GM12872 (cell line): ENCODE data around the gene TMEM117.

Experiments
- TF ChIP-seq, protein P1 (sequence below): IDR thresholded peaks from 3 replicates; pipeline ENCODE4 v1.5.1; 2011; ENCODE audit warnings: low read depth, mild to moderate bottlenecking, low read length, moderate library complexity; ENCODE audit not compliant: insufficient read depth

TMEM117 gene

DNA sequence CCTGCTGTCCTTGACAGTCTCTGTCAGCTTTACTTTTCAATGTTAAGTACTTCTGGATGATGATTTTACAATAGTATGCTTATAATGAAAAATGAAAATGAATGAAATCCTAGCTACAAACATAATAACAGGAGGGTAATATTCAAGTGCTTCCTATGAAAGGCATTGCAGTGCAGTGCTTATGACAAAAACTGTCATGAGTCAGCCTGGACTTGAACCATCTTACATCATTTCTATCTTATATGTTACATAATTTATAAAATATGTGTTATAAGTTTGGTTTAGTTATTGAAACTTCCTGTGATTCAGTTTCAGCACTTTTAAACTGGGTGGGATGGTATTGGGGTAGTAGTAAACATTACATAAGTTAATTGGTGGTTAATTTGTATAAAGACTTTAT lies 451.7 kb downstream of the TMEM117 start:
- TF ChIP-seq, protein P1, sequence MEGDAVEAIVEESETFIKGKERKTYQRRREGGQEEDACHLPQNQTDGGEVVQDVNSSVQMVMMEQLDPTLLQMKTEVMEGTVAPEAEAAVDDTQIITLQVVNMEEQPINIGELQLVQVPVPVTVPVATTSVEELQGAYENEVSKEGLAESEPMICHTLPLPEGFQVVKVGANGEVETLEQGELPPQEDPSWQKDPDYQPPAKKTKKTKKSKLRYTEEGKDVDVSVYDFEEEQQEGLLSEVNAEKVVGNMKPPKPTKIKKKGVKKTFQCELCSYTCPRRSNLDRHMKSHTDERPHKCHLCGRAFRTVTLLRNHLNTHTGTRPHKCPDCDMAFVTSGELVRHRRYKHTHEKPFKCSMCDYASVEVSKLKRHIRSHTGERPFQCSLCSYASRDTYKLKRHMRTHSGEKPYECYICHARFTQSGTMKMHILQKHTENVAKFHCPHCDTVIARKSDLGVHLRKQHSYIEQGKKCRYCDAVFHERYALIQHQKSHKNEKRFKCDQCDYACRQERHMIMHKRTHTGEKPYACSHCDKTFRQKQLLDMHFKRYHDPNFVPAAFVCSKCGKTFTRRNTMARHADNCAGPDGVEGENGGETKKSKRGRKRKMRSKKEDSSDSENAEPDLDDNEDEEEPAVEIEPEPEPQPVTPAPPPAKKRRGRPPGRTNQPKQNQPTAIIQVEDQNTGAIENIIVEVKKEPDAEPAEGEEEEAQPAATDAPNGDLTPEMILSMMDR = no peak

DNA sequence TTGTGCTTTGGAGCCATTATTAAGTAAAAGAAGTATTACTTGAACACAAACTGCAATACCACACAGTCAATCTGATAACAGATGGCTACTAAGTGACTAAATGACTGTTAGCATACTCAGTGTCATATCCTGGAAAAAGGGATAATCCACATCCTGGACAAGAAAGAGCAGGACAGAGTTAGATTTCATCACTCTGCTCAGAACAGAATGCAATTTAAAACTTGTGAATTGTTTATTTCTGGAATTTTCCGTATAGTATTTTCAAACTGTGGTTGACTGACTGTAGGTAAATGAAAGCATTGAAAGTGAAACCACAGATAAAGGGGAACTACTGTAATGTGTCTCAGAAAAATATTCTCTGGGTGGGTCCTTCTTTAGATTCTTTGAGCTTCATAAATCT lies 458.8 kb downstream of the TMEM117 start:
- TF ChIP-seq, protein P1 = no peak

DNA sequence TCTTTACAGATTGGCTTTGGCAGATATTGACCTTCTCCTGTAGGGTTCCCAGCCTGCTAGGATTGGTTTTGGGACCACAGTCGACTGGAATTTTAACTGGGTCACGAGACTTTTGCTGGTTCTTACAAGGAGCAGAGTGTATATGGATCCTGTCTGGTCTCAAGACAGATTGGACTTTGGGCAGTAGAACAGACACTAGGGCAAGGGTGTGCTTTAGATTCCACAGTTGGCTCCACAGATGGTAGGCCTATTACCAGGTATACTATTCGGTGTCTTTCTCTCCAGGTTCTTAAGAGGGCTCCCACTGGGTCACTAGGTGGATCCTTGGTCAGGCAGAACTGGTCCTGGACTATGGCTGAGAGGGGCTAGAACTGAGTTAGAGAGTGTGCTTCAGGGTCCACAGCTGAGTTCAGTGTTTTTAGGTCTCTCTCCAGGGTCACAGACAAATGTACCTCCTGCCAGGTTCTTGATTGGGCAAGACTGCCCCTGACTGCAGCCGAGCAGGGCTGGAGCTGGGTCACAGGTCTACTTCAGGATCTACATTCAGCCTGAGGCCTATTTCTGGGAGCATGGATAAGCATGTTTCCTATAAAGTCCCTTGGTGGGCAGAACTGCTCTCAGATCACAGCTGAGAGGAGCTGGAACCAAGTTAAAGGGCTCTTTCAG lies 460.2 kb downstream of the TMEM117 start:
- TF ChIP-seq, protein P1 = no peak

DNA sequence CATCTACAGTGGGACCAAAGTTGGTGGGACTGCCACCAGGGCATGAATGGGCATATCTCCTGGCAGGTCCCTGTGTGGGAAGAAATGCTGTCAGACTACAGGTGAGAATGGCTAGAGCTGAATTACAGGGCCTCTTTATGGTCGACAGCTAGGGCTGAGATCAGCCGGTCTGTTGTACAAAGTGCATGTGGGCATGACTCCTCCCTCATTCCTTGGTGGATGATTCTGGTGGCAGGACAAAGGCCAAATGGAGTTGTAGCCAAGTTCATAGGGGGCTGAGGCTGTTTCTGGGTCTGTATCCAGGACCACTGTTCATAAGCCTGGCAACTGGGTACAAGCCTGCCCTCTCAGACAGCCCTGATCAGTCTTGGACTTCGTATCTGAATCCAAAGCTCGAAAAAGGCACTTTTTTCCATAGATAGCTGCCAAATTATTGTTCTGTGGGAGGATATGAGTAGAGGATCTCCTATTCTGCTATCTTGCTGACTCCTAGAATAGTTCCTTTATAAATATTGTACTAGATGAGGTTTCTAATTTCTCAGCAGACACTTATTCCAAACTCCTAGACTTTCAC lies 460.8 kb downstream of the TMEM117 start:
- TF ChIP-seq, protein P1 = no peak

DNA sequence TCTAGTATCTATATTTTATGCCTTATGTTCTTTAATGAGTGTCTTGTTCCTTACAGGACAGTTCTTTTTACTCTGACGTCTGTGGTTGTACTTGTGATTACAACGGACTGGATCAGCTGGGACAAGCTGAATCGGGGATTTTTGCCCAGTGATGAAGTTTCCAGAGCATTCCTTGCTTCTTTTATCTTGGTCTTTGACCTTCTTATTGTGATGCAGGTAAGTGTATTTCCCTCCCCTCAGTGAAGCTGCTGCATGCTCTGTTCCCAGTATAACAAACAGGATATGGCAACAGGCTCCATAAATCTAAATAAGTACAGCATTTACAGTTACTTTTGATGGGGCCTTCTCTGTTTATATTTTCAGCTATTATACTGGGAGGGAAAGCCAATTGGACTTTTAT lies 463.6 kb downstream of the TMEM117 start:
- TF ChIP-seq, protein P1 = no peak

DNA sequence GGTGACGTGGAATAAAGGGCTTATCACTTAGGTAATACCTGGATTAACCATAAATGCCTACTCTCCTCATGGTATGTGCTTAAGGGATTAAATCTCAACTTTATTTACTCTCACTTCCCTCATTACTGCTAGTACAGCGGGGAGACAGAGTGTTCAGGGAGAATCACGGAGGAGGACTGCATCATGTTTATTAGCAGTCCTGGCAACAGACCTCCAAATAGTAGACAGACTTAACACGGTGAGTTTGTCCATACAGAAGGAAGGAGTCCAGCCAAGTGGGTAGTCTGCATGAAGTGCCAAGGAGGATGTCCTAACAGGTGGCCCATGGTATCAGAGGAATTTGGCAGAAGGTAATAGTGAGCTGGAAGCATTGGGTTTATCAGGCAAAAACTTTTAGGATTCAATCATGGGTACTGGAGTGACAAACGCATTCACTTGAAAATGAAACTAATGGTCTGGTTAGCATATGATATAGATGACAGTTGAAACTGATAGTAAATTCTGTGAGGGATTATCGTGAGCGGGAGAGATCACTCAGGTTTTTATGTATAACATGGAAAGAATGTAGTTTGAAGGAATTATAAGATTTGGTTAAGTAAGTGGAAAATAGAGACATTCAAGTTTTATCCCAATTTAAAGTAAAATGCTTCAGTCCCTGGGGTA lies 471.8 kb downstream of the TMEM117 start:
- TF ChIP-seq, protein P1 = no peak

DNA sequence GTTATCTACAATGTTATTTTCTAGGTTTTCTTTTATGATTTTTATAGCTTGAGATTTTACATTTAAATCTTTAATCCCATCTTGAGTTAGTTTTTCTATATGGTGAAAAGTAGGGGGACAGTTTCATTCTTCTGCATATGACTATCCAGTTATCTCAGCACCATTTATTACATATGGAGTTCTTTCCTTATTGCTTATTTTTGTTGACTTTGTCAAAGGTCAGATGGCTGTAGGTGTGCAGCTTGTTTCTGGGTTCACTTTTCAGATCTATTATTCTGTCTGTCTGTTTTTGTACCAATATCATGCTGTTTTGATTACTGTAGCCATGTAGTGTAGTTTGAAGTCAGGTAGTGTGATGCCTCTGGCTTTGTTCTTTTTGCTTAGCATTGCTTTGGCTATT lies 477.3 kb downstream of the TMEM117 start:
- TF ChIP-seq, protein P1 = no peak
